GM08714 (cell line): ENCODE measurements around the gene IQGAP2.

ENCODE experiments used
- H3K4me3 ChIP-seq: fragments of 200-500 bp; sonication (Bioruptor generic); 2 replicates; pipeline ENCODE4 v1.5.1; 2014; ENCODE audit warnings: mild to moderate bottlenecking, low read length, inconsistent platforms
- ZNF274 ChIP-seq: IDR thresholded peaks from 2 replicates; pipeline ENCODE4 v1.6.1; 2012; ENCODE audit warnings: mild to moderate bottlenecking, low read depth, low read length

IQGAP2 gene

GRCh38 chr5:76524101-76524835, 121.2 kb downstream of the IQGAP2 start:
- H3K4me3 ChIP-seq = no peak overlapping the region

GRCh38 chr5:76524868-76525267, 121.8 kb downstream of the IQGAP2 start:
- no peak for TF ChIP-seq ZNF274

More at GRCh38 chr5:76524101-76524835, 121.2 kb downstream of the IQGAP2 start:
- no peak for TF ChIP-seq ZNF274

DNA sequence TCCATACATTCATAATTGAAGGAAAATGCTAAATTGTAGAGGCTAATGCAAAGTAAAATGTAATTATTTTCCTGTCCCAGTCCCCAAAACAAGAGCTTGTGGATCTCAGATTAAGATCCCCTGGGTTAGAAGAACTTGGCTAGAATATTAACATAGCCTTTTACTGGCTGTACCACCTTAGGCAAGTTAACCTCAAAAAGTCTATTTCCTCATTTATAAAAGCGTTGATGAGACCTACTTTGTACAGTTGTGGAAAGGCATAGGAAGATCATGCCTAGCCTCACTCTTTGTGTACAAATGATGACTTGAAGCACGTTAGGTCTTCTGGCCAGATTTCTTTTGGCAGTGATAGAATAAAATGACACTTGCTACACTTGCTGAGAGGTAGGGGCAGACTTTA, 122.9 kb downstream of the IQGAP2 start:
- no peak overlapping the region for H3K4me3 ChIP-seq
- no peak for TF ChIP-seq ZNF274

More at GRCh38 chr5:76524868-76525267, 121.8 kb downstream of the IQGAP2 start:
- H3K4me3 ChIP-seq = no peak overlapping the region

GRCh38 chr5:76526950-76527583, 124.0 kb downstream of the IQGAP2 start:
- no peak for TF ChIP-seq ZNF274
- H3K4me3 ChIP-seq = no peak overlapping the region

DNA sequence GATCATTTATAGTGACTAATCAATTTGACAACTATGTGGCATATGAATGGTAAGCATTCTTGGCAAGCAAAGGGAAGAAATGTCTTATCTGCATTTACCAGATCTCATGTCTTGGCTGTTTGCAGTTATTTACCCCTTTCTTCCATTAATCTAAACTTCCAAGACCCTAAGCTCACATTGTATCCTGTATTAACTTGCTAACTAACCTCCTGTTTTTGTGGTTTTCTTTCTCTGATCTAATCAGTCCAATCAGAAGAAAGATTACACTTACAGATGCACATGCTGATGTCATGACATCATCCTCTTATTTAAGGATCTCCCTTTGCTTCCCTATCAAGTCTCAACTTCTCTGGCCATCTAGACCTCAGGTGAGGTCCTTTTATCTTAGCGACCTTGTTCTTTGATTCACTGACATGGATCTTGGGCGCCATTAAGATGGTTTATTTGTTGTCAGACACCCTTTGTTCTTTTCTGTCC, 124.6 kb downstream of the IQGAP2 start:
- no peak for TF ChIP-seq ZNF274
- H3K4me3 ChIP-seq = no peak overlapping the region

GRCh38 chr5:76528547-76529331, 125.7 kb downstream of the IQGAP2 start:
- TF ChIP-seq ZNF274 = no peak

DNA sequence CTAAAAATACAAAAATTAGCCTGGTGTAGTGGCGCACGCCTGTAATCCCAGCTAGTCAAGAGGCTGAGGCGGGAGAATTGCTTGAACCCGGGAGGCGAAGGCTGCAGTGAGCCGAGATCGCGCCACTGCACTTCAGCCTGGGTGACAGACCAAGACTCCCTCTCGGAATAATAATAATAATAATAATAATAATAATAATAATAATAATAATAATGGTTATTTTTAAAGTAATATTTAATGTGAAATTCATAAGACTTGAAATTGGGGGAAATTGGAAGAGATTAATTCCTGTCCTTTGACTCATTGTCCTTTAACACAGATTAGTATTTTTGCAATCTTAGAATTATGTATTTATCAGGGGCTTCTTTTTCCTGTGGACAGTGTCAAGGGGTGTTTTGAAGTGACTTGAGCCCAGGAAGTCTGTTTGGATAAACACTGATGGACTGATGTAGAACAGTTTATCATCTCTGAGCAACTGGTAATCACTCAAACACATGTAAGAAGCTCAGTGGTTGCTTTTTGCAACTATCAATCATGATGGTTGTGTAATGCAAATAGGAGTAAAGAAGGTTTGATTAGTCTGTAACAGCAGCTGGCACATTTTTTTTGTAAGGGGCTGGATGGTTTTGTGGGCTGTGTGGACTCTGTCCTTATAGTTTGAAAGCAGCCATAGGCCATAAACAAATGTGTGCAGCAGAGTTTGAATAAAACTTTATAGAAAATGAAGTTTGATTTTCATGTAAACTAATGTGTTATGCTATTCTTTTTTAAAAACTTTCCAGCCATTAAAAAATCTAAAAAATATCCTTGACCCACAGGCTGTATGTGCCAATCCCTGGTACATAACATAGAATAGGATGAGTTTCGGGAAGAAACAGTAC, 126.6 kb downstream of the IQGAP2 start:
- TF ChIP-seq ZNF274 = no peak
- no peak overlapping the region for H3K4me3 ChIP-seq

More at GRCh38 chr5:76528547-76529331, 125.7 kb downstream of the IQGAP2 start:
- no peak overlapping the region for H3K4me3 ChIP-seq

- H3K4me3 ChIP-seq = no peak overlapping the region
- TF ChIP-seq ZNF274 = no peak
These were observed 129.0 kb downstream of the IQGAP2 start for GRCh38 chr5:76532052-76532451.

DNA sequence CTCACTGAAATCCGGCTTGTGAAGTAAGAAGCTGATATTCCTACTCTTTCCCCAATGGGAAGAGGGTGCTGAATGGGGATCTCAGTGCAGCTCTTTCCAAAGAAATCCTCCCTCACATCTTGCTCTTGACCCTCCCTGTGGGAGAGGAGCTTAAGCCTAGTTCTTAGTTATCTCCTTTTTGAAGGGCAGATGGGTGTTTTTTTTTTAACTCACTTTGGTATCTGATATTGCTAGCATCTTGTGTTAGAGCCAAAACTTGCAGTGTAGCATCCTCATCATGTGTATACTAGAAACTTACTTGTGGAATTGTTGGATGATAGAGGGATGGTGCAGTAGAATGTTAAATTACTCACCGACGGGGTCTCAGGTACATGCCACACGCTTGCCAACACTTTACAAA, 129.9 kb downstream of the IQGAP2 start:
- no peak overlapping the region for H3K4me3 ChIP-seq

DNA sequence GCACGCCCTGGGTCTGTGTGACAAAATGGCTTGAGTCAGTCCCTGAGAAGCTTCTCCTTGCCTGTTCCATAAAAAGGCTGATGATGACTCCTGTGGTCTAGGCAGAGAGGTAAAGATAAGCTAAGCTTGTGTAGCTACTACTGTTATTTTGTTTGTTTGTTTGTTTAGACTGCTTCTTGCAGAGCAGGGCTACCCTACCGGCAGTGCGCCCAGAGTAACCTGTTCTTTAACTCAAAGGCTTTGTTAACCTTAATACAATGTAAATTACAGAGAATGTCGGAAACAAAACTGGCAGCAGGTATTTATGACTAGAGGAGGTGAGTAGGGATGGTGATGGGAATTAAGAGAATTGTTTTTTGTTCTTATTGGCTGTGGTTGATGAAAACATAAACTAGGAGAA, 132.5 kb downstream of the IQGAP2 start:
- H3K4me3 ChIP-seq = no peak overlapping the region
- no peak for TF ChIP-seq ZNF274

More for the DNA sequence above, 129.9 kb downstream of the IQGAP2 start:
- TF ChIP-seq ZNF274 = no peak

DNA sequence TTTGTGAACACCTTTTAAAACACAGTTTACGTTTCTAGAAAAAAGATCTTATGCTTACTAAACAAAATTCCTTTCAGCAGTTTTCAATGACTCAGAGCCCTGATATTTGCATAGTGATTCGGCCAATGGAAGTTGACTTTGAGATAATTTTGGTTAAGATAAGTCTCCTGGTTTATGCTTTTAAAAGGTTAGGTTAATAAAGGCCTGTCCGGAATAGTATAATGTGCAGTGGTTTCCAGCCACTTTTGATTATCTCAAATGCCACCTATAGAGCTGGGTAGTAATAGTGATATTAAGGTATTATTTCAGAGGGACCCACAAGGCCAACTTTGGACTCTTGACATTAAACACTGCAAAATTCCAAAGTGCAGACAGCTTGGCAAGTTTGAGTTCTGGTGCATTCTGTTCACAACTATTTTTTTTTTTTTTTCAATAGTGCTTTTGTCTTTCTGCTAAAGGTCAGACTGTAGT, 134.0 kb downstream of the IQGAP2 start:
- TF ChIP-seq ZNF274 = no peak

DNA sequence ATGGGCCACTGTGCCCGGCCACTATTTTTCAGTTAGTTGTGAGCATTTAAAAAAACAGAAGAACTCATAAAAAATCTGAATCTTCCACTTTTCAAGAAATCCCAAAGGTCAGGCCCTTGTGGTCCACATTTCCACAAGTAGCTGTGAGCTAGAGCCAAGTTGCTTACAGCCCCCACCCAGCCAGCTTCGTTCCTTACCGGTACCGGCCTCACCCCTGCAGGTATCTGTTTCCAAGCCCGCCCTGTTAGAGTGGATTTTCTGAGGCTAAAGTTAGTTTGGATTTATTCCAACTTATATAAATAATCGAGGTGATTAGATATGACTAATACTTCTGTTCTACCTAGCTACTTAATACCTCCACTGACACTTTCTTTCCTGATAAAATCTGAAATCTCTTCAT, 139.2 kb downstream of the IQGAP2 start:
- no peak overlapping the region for H3K4me3 ChIP-seq
- TF ChIP-seq ZNF274 = no peak

More for the DNA sequence above, 134.0 kb downstream of the IQGAP2 start:
- no peak overlapping the region for H3K4me3 ChIP-seq
